Trophoblast cell (in vitro differentiated cells and primary cell): ENCODE measurements around the gene PNCK.

Experiments used
- DNase-seq, 2 donors: peaks; one replicate each; pipeline ENCODE4 v3.0.0-alpha.2; 2016
- H2AFZ ChIP-seq: 2 replicates; pipeline ENCODE4 v1.6.1; 2013; ENCODE audit warnings: low read length, moderate library complexity, mild to moderate bottlenecking; ENCODE audit not compliant: insufficient read depth, poor library complexity
- H2AK5ac ChIP-seq: 2 replicates; pipeline ENCODE4 v1.6.1; 2013; ENCODE audit warnings: mild to moderate bottlenecking, low read length
- H2BK120ac ChIP-seq: 2 replicates; pipeline ENCODE4 v1.6.1; 2013; ENCODE audit warnings: low read length, mild to moderate bottlenecking, moderate library complexity; ENCODE audit not compliant: insufficient read depth, poor library complexity
- H2BK12ac ChIP-seq: 2 replicates; pipeline ENCODE4 v1.6.1; 2013; ENCODE audit warnings: mild to moderate bottlenecking, low read length, moderate library complexity
- H2BK5ac ChIP-seq: 2 replicates; pipeline ENCODE4 v1.6.1; 2013; ENCODE audit warnings: low read length, low read depth, moderate library complexity, mild to moderate bottlenecking; ENCODE audit not compliant: poor library complexity
- H3K14ac ChIP-seq: 2 replicates; pipeline ENCODE4 v1.6.1; 2013; ENCODE audit warnings: mild to moderate bottlenecking, low read length
- H3K18ac ChIP-seq: 2 replicates; pipeline ENCODE4 v1.6.1; 2013; ENCODE audit warnings: mild to moderate bottlenecking, low read length
- H3K23ac ChIP-seq: 2 replicates; pipeline ENCODE4 v1.6.1; 2013; ENCODE audit warnings: low read length
- H3K27ac ChIP-seq: 2 replicates; pipeline ENCODE4 v1.5.1; 2013; ENCODE audit warnings: low read depth, mild to moderate bottlenecking, inconsistent platforms, low read length, moderate library complexity
- H3K27me3 ChIP-seq: 2 replicates; pipeline ENCODE4 v1.6.1; 2013; ENCODE audit warnings: inconsistent platforms, mild to moderate bottlenecking, low read length, moderate library complexity; ENCODE audit not compliant: insufficient read depth
- H3K36me3 ChIP-seq, 2 experiments: 1 replicate in 1 of 2; 2 replicates in 1 of 2; pipeline ENCODE4 v1.6.1; 2013; ENCODE audit warnings: low read length in 2 of 2, mild to moderate bottlenecking in 2 of 2, moderate library complexity in 1 of 2; ENCODE audit not compliant: insufficient read depth in 2 of 2, control insufficient read depth in 1 of 2
- H3K4ac ChIP-seq: 2 replicates; pipeline ENCODE4 v1.6.1; 2013; ENCODE audit warnings: low read depth, mild to moderate bottlenecking, low read length, moderate library complexity
- H3K4me1 ChIP-seq, 2 experiments: 1 replicate in 1 of 2; 2 replicates in 1 of 2; pipeline ENCODE4 v1.6.1; 2013; ENCODE audit warnings: low read length in 2 of 2, mild to moderate bottlenecking in 2 of 2, moderate library complexity in 1 of 2; ENCODE audit not compliant: insufficient read depth in 2 of 2, control insufficient read depth in 1 of 2
- H3K4me2 ChIP-seq: 2 replicates; pipeline ENCODE4 v1.6.1; 2013; ENCODE audit warnings: inconsistent platforms, mild to moderate bottlenecking, low read length, moderate library complexity
- H3K4me3 ChIP-seq: 2 replicates; pipeline ENCODE4 v1.5.1; 2013; ENCODE audit warnings: mild to moderate bottlenecking, low read depth, low read length, inconsistent platforms
- H3K79me1 ChIP-seq: one replicate; pipeline ENCODE4 v1.6.1; 2013; ENCODE audit warnings: low read length
- H3K79me2 ChIP-seq: 2 replicates; pipeline ENCODE4 v1.6.1; 2013; ENCODE audit warnings: low read length, mild to moderate bottlenecking; ENCODE audit not compliant: control insufficient read depth, insufficient read depth, poor library complexity
- H3K9ac ChIP-seq: 2 replicates; pipeline ENCODE4 v1.6.1; 2013; ENCODE audit warnings: mild to moderate bottlenecking, low read length
- H3K9me3 ChIP-seq: 2 replicates; pipeline ENCODE4 v1.6.1; 2013; ENCODE audit warnings: low read depth, mild to moderate bottlenecking, control low read depth, inconsistent platforms, low read length; ENCODE audit not compliant: insufficient read depth
- H4K12ac ChIP-seq: 2 replicates; pipeline ENCODE4 v1.6.1; 2013; ENCODE audit warnings: low read depth, mild to moderate bottlenecking, low read length, moderate library complexity
- H4K8ac ChIP-seq: 2 replicates; pipeline ENCODE4 v1.6.1; 2013; ENCODE audit warnings: low read depth, mild to moderate bottlenecking, low read length, moderate library complexity
- H4K91ac ChIP-seq: one replicate; pipeline ENCODE4 v1.6.1; 2013; ENCODE audit warnings: low read depth, mild to moderate bottlenecking, low read length, moderate library complexity
- WGBS: extraction: QIAGEN DNeasy Blood & Tissue Kit; methylation state at CpG from one replicate; pipeline ENCODE4 v1.1.7; 2013; ENCODE audit warnings: missing lambda C conversion rate; ENCODE audit not compliant: insufficient read length, insufficient coverage; ENCODE audit errors: extremely low coverage; 5-methylcytosine and 5-hydroxymethylcytosine counted together

PNCK gene

DNA sequence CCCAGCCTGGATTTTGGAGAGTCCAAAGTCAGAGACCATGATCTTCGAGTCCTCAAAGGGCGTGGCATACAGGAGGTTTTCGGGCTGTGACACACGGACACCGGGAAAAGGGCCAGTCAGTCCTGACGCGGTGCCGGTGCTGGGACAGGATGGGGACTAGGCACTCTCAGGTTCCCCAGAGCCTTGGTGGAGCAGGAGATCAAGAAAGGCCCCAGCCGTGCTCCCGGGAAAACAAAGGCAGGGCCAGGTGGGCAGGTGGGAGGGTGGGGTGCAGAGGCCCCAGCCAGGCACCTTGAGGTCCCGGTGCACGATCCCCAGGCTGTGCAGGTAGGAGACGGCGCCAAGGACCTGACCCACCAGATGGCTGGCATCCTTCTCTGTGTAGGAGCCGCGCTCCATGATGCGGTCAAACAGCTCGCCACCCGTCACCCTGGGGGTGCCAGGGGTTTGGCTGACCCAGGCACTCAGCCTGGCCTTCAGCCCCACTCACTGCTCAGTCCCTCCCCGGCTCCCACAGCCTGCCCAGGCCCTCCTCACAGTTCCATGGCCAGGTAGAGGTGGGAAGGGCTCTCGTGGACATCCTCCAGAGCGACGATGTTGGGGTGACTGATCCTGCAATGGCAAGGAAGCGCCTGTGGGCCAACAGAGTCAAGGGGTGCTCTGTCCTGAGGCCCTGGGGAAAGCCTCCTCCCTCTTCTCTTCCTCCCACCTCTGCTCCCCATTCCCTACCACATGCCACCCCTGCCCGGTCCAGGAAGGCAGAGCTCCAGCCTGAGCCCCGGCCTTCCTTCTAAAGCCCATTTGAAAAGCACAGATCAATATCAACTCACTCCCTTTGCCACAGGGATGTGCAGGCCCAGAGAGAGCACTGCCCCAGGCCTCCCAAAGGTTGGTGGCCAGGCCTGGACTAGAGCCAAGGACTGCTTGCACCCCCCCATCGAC, 1.8 kb downstream of the PNCK start:
- H3K27me3 ChIP-seq = peaks cover 3% of the 10 kb centered on the region
- H3K4me3 ChIP-seq = no peak overlapping the region
- DNase-seq = no peak
- H3K18ac ChIP-seq = no peak overlapping the region
- H3K23ac ChIP-seq = no peak overlapping the region
- no peak overlapping the region for H3K9ac ChIP-seq
- no peak overlapping the region for H3K4ac ChIP-seq
- no peak overlapping the region for H4K91ac ChIP-seq
- H2BK12ac ChIP-seq = no peak overlapping the region
- no peak overlapping the region for H4K12ac ChIP-seq
- H3K36me3 ChIP-seq = no peaks in the 10 kb centered on the region
- H3K9me3 ChIP-seq = no peaks in the 10 kb centered on the region
- WGBS = no CpG with 5 or more reads among the region's 27 CpGs
- no peak overlapping the region for H2BK120ac ChIP-seq
- no peaks in the 10 kb centered on the region for H3K79me2 ChIP-seq
- no peaks in the 10 kb centered on the region for H3K79me1 ChIP-seq
- H2AK5ac ChIP-seq = no peak overlapping the region
- H3K27ac ChIP-seq = no peak overlapping the region
- no peak overlapping the region for H4K8ac ChIP-seq
- H3K4me2 ChIP-seq = no peak overlapping the region
- H3K4me1 ChIP-seq = peaks cover 0 to 3% of the 10 kb centered on the region in 2 experiments
- no peak overlapping the region for H3K14ac ChIP-seq
- H2BK5ac ChIP-seq = no peak overlapping the region
- no peak overlapping the region for H2AFZ ChIP-seq

DNA sequence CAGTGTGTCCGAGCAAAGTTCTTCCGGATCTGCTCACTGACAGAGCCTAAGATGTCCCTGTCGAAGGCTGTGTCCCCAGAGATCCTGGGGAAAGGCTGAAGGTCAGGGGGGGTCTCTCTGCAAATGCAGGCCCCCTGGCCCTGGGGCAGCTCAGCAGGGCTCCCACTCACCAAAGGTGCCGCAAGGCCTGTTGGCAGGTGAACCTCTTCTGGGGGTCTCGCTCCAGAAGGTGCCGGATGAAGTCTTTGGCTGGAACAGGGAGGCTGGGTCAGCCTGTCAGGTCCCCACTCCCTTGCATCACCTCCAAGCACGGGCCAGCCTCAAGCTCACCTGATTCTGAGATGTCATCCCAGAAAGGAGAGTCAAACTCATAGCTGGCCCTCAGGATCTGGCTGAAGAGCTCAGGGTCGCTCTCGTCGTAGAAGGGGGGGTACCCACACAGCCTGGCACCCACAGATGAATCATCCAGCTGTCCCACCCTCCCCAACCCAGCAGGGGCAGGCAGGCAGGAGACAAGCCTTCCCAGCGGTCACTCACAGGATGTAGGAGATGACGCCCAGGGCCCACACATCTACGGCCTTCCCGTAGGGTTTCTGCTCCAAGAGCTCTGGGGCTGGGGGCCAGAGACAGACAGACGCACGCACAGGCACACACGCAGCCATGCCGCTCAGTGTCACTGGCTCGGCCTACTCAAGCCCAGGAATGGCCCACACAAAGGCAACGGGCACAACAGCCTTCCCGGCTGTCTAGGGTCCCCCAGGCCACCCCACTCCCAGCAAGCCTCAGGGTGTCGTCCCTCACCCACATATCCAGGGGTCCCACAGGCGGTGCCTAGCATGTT, 2.6 kb downstream of the PNCK start:
- no peaks in the 10 kb centered on the region for H3K79me2 ChIP-seq
- peaks cover 3% of the 10 kb centered on the region for H3K27me3 ChIP-seq
- WGBS = no CpG with 5 or more reads among the region's 23 CpGs
- H3K4ac ChIP-seq = no peak overlapping the region
- H3K23ac ChIP-seq = no peak overlapping the region
- no peak overlapping the region for H4K91ac ChIP-seq
- no peak overlapping the region for H3K4me3 ChIP-seq
- no peaks in the 10 kb centered on the region for H3K36me3 ChIP-seq
- no peak overlapping the region for H3K18ac ChIP-seq
- no peak overlapping the region for H2BK5ac ChIP-seq
- no peak overlapping the region for H2BK120ac ChIP-seq
- H2BK12ac ChIP-seq = no peak overlapping the region
- no peak overlapping the region for H3K14ac ChIP-seq
- H3K9ac ChIP-seq = no peak overlapping the region
- H4K12ac ChIP-seq = no peak overlapping the region
- H3K9me3 ChIP-seq = no peaks in the 10 kb centered on the region
- H2AK5ac ChIP-seq = no peak overlapping the region
- H2AFZ ChIP-seq = no peak overlapping the region
- peaks cover 0 to 3% of the 10 kb centered on the region in 2 experiments for H3K4me1 ChIP-seq
- no peak overlapping the region for H3K27ac ChIP-seq
- no peak overlapping the region for H4K8ac ChIP-seq
- no peak overlapping the region for H3K4me2 ChIP-seq
- no peaks in the 10 kb centered on the region for H3K79me1 ChIP-seq
- no peak for DNase-seq

GRCh38 chrX:153669901-153670731, 3.5 kb downstream of the PNCK start:
- H3K27ac ChIP-seq = no peak overlapping the region
- DNase-seq = no peak
- no peak overlapping the region for H3K23ac ChIP-seq
- H4K8ac ChIP-seq = no peak overlapping the region
- H3K79me1 ChIP-seq = no peaks in the 10 kb centered on the region
- H3K4me1 ChIP-seq = peaks cover 0 to 3% of the 10 kb centered on the region in 2 experiments
- no peak overlapping the region for H3K9ac ChIP-seq
- no peak overlapping the region for H2BK12ac ChIP-seq
- no peak overlapping the region for H3K18ac ChIP-seq
- H3K36me3 ChIP-seq = no peaks in the 10 kb centered on the region
- H3K79me2 ChIP-seq = no peaks in the 10 kb centered on the region
- no peaks in the 10 kb centered on the region for H3K9me3 ChIP-seq
- peaks cover 3% of the 10 kb centered on the region for H3K27me3 ChIP-seq
- H4K12ac ChIP-seq = no peak overlapping the region
- no peak overlapping the region for H2AK5ac ChIP-seq
- no peak overlapping the region for H2AFZ ChIP-seq
- H3K4me3 ChIP-seq = no peak overlapping the region
- H3K4me2 ChIP-seq = no peak overlapping the region
- no peak overlapping the region for H2BK120ac ChIP-seq
- WGBS = no CpG with 5 or more reads among the region's 23 CpGs
- no peak overlapping the region for H3K14ac ChIP-seq
- no peak overlapping the region for H2BK5ac ChIP-seq
- H4K91ac ChIP-seq = no peak overlapping the region
- H3K4ac ChIP-seq = no peak overlapping the region
